ENCODE data around the gene MAP1S.

GRCh38 chr19:17726964-17727773 lies 7.9 kb downstream of the MAP1S start:
- TF ChIP-seq CTCF (IDR thresholded peaks at IDR 0.05) (no peak), POLR2A (IDR thresholded peaks at IDR 0.05) (no peak)

All from adrenal gland (tissue), 5 donors.